ENCODE data around the gene NBPF11.
A peak's percentile ranks its signal among the peaks of the same experiment; 100 is the strongest.
"Not testable (repeated sequence)": the region's sequence is repeated elsewhere in the genome, so short reads cannot be mapped to it uniquely, and the experiment has no call there.

The NBPF11 gene, protein sequence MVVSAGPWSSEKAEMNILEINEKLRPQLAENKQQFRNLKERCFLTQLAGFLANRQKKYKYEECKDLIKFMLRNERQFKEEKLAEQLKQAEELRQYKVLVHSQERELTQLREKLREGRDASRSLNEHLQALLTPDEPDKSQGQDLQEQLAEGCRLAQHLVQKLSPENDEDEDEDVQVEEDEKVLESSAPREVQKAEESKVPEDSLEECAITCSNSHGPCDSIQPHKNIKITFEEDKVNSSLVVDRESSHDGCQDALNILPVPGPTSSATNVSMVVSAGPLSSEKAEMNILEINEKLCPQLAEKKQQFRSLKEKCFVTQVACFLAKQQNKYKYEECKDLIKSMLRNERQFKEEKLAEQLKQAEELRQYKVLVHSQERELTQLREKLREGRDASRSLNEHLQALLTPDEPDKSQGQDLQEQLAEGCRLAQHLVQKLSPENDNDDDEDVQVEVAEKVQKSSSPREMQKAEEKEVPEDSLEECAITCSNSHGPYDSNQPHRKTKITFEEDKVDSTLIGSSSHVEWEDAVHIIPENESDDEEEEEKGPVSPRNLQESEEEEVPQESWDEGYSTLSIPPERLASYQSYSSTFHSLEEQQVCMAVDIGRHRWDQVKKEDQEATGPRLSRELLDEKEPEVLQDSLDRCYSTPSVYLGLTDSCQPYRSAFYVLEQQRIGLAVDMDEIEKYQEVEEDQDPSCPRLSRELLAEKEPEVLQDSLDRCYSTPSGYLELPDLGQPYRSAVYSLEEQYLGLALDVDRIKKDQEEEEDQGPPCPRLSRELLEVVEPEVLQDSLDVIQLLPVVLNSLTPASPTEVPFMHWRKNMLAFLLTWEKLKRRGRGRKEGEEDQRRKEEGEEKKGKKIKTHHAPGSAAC

DNA sequence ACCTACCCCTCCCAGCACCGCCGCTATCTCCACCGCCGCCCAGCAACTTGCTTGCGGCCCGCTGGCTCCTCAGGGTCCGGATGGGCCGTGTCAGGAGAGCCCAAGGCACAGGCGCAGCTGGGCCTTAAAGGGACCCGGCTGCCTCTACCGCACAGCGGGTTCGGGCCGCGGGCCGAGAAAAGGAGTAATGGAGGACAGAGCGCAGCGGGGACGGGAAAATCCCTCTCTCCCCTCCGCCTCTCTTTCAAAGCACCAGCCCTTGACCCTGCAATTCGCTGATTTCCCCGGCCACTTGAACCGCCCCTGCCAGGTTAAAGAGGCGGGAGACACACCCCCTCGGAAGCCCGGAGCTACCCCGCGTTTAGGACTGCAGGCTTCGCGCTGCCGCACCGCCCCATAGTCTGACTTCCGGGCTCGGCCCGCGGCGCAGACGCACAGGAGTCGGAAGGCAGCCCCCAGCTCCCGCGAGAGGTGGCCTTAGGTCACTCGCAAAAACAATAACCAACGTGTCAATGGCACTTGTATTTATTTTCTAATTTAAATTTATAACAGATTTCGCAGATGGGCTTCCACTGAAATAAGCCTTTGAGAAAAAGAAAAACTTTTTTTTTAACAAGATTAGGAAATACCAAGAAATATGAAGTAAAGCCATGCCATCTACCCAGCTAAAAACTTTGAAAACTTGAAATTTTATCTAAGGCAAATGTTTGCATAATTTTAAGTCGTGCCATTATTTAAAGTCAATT lies at the start of gene NBPF11:
Gene NBPF11, minus strand, starts transcription at position 371 of the 746 bp plus-strand sequence. CDS start 25,278 bp downstream, outside the sequence.
- peak; percentile 85 to 90 for DNase-seq

DNA sequence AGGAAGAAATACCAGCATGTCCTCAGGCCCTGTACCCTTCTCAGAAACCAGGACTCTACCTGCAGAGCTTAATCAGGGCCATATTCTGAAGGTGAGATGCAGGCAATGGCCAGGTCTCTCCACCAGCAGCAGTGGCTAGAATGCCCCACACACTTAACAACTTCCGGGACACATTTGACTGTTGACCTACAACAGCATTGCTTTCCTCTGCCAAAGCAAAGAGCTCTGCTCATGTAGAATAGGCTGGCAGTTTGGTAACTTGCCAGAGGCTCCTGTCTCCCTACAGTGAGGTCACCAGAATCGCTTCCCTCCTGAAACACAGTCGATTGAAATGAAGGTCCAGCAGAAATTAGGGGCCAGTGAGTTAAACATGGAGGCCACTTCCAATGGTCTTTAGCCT lies 45.3 kb upstream of the NBPF11 start:
- not testable (repeated sequence) for DNase-seq

- DNase-seq = not testable (repeated sequence)
These were observed 44.9 kb upstream of the NBPF11 start for GRCh38 chr1:148196949-148197348.

- DNase-seq = not testable (repeated sequence)
These were observed 43.0 kb upstream of the NBPF11 start for GRCh38 chr1:148195115-148195514.

DNA sequence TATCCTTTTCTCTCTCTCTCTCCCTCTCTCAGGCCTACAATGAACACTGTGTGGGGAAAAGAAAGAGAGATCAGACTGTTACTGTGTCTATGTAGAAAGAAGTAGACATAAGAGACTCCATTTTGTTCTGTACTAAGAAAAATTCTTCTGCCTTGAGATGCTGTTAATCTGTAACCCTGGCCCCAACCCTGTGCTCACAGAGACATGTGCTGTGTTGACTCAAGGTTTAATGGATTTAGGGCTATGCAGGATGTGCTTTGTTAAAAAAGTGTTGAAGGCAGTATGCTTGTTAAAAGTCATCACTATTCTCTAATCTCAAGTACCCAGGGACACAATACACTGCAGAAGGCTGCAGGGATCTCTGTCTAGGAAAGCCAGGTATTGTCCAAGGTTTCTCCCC lies 36.7 kb upstream of the NBPF11 start:
- not testable (repeated sequence) for DNase-seq

DNA sequence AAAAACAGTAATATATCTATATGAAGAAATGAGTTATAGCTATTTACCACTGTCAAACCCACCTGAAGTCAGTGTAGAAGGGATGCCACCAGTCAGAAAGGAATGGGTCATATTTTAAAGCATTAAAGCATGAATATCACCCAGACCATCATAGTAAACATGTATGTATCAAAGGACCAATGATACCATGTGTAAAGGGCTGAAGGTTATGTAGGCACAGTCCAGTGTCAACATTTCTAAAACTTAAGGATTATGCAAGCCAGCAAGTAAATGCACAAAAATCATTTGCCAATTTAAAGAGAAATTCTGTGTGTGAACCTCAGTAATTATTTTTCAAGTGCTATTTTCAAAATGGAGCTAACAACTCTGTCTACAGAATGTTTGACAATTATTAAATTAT lies 26.6 kb upstream of the NBPF11 start:
- not testable (repeated sequence) for DNase-seq

- not testable (repeated sequence) for DNase-seq
These were observed 23.3 kb upstream of the NBPF11 start for GRCh38 chr1:148175414-148175813.

DNA sequence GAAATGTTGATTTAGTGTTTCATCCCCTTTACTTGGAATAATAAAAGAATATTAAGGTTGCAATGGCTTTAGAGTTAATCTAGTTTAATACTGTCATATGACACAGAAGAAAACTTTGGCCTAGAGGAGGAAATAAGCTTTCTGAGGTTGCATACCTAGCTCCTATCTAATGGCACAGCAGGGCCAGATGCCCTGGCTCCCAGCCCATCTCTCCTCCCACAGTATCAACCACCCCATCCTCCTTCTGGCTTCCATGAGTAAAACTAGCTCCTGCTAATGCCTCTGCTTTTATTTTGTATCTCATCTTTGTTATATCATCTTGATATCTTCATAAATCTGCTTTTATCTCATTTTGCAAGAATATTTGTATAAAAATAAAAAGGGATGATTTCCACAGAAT lies 19.9 kb upstream of the NBPF11 start:
- DNase-seq = not testable (repeated sequence)

- DNase-seq = no peak
These were observed 14.7 kb upstream of the NBPF11 start for GRCh38 chr1:148166558-148167492.

- no peak for DNase-seq
These were observed 10.3 kb upstream of the NBPF11 start for GRCh38 chr1:148162363-148162762.

- no peak for DNase-seq
These were observed 9.2 kb upstream of the NBPF11 start for GRCh38 chr1:148161053-148161901.

DNA sequence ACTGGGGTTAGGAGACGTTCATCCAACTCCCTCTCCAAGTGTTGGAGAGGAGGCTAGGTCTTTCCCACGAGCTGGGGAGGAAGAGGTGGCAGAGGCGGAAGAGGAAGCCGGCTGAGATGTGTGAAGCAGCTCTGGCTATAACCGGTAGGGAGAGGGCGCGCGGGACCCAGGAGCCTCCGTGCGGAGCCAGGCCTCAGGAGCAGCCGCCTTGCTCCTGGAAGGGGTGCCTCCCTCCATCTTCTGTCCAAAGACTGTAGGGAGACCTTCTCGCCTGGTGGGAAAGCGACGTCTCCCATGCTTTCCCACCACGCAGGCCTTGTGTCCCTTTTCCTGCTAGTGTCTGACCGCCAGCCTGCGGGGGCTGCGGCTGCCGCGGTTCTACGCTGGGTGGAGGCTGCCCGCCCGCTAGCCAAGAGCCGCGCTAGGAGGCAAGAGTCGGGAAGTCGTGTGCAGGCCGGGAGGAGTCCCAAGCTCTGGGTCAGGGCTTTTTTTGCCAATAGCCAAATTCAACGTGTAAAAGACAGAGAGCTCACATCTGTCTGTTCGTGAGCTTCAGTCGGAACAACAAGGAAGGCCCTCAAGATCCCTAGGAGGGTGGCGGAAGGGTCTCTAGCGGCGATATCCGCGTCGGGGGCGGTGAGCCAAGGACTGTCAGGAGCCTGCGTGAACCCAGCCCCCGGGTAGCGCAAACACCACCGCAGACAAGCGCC lies 8.4 kb upstream of the NBPF11 start:
- no peak for DNase-seq

DNA sequence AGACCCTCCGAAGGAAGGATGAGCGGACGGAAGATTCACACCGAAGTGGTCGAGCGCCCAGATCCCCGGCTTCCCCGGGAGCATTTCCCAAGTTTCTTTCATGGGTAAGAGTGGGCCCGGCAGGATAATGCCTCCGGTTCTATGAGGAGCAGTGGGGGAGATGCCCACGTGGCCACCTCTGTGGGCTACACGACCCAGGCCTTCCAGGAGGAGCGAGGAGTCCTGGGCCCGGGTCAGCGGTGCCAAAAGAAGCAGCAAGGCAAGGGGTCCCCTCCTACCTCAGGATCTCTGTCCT lies 7.9 kb upstream of the NBPF11 start:
- no peak for DNase-seq

DNA sequence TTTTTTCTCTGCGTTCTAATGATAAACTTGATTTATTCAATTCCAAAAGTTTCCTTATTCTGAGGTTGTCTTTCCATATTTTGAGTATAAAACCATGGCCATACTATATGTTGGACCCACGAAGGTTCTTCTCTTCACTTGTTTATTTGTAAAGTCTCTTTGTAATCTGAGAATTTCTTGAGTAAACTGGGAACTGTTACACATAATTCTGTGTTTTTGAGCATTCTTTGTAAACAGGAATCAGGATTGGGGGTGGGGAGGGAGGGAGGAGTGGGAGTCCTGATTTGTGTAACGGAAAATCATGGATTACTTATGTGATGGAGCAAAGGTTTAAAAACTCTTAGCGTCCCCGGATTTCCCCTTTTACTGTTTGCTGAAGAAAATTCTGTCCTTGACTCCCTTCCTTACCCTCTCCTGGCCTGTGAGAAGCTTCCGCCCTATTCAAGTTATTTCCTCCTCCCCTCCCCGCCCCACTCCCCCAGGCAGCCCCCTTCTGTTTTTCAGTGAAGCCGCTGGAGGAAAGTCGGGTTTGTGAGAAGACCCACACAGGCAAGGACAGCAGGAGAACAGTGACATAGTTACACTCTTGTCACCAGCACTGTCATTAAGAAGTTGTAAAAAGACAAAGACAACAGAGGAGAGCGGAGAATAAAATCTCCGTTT lies 6.4 kb upstream of the NBPF11 start:
- DNase-seq = no peak

DNA sequence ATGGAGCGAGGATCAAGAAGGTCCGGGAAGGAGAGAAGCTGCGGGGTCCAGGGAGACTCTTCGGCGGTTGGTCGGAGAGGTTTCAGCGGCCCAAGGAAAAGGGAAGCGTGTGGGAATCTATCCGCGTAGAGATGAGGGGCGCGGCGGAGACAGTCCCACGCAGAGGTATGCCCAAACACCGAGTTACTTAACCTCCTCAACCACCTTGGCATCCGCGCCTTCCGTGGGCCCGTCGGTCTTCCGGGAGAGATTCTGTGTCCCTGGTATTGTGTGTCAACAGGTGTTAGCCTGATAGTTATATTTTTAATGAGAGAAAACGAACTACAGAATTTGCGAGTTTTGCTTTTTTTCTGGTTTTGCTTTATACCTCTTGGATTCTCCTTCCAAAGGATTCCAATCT lies 5.7 kb upstream of the NBPF11 start:
- not testable (repeated sequence) for DNase-seq

- DNase-seq = not testable (repeated sequence)
These were observed 3.6 kb upstream of the NBPF11 start for GRCh38 chr1:148155494-148156275.

GRCh38 chr1:148152795-148153194 lies 714 bp upstream of the NBPF11 start:
- DNase-seq = not testable (repeated sequence)

- DNase-seq = peak; percentile 19 to 37
These were observed 686 bp downstream of the NBPF11 start for GRCh38 chr1:148151371-148151819.

DNA sequence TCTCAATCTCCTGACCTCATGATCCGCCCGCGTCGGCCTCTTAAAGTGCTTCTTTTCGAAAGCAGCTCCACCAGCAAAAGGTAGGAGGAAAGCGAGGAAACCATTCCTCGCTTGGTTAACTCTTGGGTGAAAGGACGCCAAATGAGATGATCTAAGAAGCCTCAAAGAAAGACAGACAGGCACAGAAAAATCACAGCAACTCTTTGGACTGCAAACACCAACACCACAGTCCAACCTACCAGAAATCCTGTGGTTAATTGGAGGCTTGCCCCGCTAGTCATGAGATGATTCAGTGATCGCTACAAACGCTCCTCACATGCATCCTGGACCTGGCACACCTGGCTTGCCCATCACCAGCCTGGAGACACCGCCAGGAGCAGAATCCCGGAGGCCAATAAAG lies 1.1 kb downstream of the NBPF11 start:
- not testable (repeated sequence) for DNase-seq

Measured in activated CD4-positive, alpha-beta T cell treated with anti-CD3 and anti-CD28 coated beads, Interleukin-2, amount 50 U/mL, for 48 hours (primary cell).